Skin epidermis (tissue), 12 donors: ENCODE measurements around the gene PDF.
A peak's percentile ranks its signal among the peaks of the same experiment; 100 is the strongest.

Experiments
- H3K27ac ChIP-seq, 21 experiments: fragments of 200-600 bp; sonication (generic) in 11 of 21; one replicate each; pipeline ENCODE4 v1.5.0; 2020; ENCODE audit warnings: mild to moderate bottlenecking in 3 of 21, inconsistent platforms in 2 of 21, moderate library complexity in 2 of 21
- H3K4me3 ChIP-seq, 7 experiments: fragments of 200-600 bp; sonication (generic) in 2 of 7; one replicate each; pipeline ENCODE4 v1.5.0; 2020; ENCODE audit warnings: inconsistent platforms in 2 of 7, mild to moderate bottlenecking in 2 of 7, moderate library complexity in 1 of 7

PDF gene

DNA sequence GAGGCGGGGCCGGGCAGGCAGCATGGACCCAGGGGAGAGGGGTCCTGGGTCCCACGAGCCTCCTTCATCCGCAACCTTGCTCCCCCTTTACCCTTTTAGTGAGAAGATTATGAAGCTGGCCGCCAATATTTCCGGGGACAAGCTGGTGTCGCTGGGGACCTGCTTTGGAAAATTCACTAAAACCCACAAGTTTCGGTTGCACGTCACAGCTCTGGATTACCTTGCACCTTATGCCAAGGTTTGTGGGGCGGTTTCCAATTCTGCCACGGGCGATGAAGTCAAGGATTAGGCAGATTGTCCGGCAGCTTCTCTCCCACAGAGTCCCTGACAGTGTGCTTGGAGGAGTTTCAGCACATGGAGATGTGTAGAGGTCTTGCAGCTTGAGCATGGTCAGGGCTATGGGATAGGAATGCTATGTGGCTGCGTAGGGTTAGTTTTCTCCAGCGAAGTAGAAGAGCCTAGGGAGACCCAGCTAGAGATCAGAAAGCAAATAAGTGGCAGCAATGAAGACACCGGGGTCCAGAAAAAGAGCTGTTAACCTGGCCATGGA lies 9.8 kb upstream of the PDF start:
- peak overlapping the region; percentile 58 to 96 (median 85) for H3K4me3 ChIP-seq
- H3K27ac ChIP-seq, result peak overlapping the region; percentile 55 to 97 (median 89)

DNA sequence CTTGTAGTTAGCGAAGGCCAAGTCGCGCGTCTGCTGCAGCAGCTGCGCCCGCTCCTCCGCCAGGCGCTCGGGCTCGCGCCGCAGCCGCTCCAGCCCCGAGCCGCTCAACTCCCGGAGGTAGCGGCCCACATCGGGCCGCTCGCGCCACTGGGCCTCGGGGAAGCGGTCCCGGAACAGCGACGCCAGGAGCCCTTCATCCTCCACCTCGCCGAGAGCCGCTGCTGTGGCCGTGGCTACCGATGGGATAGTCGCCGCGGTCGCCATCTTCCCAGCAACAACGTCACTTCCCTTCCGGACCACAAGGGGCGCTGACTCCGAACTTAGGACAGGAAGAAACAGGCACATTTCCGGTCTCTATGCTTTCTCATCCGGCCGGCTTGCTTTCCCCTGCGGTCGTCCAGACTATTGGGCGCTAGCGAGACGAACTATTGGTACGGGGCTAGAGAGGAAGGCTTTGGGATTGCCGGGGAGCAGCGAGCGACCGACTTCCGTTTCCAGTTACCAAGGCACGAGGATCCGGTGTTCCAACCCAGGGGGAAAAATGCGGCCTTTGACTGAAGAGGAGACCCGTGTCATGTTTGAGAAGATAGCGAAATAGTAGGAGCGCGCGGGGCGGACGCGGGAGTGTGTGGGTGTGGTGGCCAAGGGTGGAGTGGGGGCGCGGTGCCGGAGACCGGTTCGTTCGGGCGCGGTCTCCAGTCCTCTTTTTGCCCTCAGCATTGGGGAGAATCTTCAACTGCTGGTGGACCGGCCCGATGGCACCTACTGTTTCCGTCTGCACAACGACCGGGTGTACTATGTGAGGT lies 9.1 kb upstream of the PDF start, which contains the start of the genes COG8 and NIP7:
COG8 (minus strand) TSS at position 276 of the 806 bp plus-strand sequence; CDS start at position 264, 12 bp downstream.
NIP7 (plus strand) TSS at position 484 of the 806 bp plus-strand sequence; CDS start at position 542, 58 bp downstream.
- H3K27ac ChIP-seq, result peak within 1 kb of the TSS; percentile 71 to 97 (median 89)
- peak within 1 kb of the TSS; percentile 58 to 96 (median 85) for H3K4me3 ChIP-seq

DNA sequence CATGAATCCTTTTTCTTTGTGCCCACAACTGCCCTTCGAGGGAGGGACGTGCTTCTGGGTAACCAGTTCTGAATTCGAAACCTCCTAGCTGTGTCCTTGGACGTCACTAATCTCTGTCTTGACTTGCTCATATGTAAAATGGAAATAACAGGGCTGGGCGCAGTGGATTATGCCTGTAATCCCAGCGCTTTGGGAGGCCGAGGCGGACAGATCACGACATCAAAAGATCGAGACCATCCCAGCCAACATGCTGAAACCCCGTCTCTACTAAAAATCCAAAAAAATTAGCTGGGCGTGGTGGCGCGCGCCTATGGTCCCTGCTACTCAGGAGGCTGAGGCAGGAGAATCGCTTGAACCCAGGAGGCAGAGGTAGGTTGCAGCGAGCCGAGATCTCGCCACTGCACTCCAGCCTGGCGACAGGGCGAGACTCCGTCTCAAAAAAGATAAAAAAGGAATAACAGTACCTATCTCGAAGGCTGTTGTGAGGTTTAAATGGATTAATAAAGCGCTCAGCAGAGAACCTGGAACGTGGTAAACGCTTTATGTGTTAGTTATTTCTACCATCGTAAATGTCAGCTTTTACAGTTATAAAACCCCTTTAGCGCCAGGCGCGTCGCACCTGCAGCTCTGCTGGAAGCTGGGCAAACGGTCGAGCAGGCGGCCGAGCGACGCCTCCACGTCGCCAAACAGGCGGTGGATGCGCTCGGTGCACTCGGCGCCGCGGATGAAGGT lies 8.3 kb upstream of the PDF start:
- peak overlapping the region; percentile 58 to 96 (median 85) for H3K4me3 ChIP-seq
- H3K27ac ChIP-seq, result peak overlapping the region; percentile 71 to 97 (median 88)

DNA sequence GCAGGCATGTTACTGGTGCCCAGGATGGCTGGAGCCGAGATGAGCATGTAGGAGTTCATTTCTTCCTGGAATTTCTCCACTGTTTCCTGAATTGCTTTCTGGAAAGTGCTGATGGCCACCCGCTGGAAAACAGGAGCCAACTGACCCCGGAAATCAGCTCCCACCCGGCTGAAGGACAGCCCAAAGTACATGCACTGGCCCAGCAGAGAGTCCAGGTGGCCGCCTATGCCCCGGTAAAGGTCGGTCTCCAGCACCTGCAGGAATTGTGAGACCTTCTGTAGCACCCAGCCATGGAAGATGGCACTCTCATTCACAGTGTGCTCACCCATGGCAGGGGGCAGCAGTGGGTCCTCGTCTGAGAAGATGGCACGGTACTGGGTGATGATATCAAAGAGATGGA lies 4.3 kb upstream of the PDF start:
- Histone ChIP-seq H3K4me3 (no peak overlapping the region), H3K27ac (no peak overlapping the region)

DNA sequence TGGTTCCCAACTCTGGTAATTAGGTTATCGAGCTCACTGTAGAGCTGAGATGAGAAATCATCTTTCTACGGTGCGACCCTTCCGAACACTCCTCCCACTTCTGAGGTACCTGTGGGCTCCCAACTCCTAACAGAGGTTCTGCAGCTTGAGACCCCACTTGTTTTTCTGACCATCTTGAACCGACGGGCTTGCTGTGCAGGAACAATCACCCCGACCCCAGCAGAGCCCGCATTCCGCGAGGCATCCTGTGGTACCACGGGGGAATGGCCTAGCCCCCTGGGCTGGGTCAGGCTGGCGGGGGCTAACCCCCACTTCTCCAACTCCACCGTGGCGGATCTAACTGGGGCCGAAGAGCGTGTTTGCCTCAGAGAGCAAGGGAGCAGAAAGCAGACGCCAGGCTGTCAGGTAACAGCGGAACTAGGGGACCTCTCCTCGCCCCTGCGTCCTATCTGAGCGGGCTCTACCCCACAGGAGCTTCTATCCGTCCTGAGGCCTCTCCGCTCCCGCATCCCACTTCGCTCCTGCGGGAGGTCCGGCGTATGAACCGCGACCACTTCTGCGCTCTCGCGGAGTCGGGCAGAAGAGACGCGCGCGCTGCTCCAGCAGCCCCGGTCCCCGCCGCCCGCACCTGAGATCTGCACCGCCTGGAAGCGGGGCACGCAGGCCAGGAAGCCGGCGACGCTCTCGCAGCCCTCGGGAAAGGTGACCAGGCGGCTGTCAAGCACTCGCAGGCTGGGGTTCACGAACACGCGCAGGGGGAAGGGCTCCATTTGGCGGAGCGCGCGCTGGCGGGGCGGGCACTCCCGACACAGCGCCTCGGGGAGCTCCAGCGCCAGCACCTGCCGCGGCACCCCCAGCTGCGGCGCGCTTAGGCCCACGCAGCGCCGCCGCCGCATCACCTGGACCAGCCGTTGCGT lies 761 bp downstream of the PDF start:
- H3K27ac ChIP-seq, result peak overlapping the region in 20 of 21 experiments; percentile 48 to 97 (median 91)
- H3K4me3 ChIP-seq, result peak overlapping the region; percentile 75 to 100 (median 93)

DNA sequence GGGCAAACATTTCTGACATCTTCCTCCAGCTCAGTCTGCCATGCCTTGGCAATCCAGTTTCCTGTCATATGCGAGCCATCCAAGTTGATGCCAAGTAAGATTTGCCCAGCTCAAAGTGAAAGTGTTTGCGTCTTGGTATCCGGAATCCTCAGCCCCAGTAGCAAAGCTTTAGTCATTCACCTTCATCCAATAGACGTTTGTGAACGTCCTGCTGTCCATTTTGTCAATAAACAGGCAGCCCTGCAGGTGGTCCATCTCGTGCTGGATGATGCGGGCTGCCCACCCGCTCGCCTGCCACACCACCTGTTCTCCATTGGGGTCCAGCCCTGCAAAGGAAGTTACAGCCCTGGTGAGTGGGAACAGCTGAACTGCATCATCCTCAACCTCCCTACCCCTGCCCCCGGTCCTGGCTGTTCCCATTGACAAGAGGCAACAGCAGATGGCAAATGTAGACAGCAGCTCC lies 1.5 kb downstream of the PDF start:
- H3K4me3 ChIP-seq, result peak overlapping the region in 4 of 7 experiments; percentile 93 to 100 (median 98)
- H3K27ac ChIP-seq, result peak overlapping the region in 6 of 21 experiments; percentile 27 to 95 (median 59)

DNA sequence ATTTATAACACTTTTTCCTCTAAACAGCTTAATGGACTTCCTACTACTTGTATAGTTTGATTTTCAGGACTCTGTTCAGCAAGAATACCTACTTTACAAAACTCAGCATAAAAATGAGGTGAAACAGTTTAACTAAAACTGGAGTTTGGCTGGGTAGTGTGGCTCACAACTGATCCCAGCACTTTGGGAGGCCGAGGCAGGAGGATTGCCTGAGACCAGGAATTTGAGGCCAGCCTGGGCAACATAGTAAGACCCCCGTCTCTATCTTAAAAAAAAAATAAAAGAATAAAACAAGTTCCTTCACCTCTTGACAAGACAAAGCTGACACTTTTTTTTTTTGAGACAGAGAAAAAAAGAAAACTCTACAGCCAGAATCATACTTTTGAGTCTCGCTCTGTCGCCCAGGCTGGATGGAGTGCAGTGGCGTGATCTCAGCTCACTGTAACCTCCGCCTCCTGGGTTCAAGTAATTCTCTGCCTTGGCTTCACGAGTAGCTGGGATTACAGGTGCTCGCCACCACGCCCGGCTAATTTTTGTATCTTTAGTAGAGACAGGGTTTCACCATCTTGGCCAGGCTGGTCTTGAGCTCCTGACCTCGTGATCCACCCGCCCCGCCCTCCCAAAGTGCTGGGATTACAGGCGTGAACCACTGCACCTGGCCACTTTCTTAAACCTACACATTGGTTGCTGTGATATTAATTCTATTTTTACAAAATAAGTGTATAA lies 2.6 kb downstream of the PDF start:
- peak overlapping the region in 2 of 21 experiments; percentile 30 to 91 for H3K27ac ChIP-seq

DNA sequence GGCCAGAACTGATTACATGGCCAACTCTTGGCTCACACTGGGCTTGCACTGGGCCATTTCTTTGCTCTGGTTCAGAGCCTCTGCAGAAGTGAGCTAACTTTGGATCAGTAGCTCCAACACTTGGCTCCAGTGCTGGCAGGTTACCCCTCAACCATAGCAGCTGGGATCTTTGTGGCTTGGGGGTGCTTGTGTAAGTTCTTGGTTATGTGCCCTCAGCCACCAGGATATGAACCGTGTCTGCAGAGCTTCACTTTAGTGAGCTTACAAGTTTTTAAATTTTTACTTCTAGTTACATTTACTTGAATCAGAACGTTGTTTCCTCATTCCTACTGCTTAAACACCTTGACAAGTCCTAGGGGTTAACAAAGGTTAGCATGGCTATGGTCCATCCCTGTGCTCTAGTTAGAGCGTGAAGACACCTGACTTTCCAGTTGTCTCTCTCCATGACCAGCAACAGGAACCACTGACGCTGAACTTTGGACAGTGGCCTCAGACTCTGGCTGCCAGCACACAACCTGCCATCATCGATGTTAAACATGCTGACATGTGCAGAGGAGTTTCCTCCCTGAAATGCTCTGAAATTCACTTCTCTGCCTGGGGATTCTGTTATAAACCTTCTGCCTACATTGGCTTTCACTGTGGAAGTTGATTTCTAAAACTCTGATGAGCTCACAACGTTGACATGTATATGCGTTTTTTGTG lies 4.1 kb downstream of the PDF start:
- Histone ChIP-seq H3K27ac (no peak overlapping the region), H3K4me3 (no peak overlapping the region)

More for the DNA sequence above, 2.6 kb downstream of the PDF start:
- no peak overlapping the region for H3K4me3 ChIP-seq

DNA sequence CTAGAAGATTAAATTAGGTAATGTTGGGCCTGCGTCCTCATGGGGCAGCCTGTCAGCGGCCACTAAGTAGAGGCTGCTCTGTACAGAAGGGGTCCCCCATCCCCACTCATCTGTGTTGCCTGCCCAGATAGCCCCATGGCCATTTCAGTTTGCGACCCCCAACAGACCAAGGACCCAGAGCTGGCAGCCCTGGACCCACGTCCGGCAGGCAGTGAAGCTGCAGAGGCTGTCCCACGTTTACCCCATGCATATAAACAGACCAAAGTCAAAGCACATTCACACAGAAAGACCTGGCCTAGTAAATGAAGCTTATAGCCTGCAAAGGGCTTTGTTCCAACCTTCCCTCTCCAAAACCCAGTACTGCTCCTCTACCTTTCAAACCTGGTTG lies 4.6 kb downstream of the PDF start:
- Histone ChIP-seq H3K4me3 (no peak overlapping the region), H3K27ac (no peak overlapping the region)

DNA sequence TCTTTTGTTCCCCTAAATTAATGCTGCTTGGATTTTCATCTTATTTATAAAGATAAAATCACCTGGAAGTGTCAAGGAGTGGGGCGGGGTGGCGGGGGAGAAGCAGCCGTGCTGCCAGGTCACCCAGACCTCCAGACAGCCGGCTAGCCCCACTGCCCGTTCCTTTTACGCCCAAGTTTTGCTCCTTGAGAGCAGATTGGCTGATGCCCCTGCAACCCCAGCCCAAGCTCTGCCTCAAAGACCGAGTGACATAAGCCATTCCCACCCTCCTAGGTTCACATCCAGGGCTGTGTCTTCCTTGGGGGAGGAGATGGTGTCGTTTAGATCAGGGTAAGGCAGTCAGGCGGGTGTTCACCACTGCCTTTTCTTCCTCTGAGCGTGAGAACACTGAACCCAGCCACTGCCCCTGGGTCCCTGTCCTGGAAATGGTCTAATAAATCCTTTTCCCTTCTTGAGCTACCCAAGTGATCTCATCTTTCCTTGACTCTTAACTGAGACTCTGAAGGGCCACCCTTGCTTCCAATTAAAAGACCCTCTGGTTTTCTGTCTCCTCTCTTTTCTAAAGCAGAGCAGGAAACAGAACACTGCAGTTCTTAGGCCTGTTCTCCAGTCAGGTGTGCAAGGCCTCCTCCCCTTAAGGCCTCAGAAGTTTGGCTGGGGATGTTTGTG lies 5.7 kb downstream of the PDF start:
- no peak overlapping the region for H3K27ac ChIP-seq
- H3K4me3 ChIP-seq, result no peak overlapping the region

DNA sequence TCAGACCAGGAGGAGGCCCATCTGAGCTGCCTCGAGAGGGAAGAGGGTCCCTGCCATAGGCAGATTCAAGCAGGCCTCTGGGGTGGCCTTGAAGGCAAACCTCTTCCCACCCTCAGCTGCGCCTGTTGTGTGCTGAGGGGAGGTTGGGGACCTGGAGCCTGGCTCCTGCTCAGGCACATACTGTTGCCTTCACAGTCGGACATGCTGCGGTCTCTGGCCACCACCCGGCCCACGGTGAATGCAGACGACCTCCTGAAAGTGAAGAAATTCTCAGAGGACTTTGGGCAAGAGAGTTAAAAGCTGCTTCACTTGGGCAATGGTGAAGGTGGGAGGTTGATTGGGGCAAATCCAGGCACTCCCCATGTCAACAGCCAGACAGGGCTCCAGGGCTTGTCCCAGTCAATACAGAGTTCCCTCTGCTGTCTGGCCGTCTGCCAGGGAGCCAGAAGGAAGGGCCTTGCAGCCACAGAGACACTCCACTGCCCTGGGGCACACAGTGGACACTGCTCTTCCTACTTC lies 6.3 kb downstream of the PDF start:
- H3K27ac ChIP-seq, result no peak overlapping the region
- H3K4me3 ChIP-seq, result no peak overlapping the region

DNA sequence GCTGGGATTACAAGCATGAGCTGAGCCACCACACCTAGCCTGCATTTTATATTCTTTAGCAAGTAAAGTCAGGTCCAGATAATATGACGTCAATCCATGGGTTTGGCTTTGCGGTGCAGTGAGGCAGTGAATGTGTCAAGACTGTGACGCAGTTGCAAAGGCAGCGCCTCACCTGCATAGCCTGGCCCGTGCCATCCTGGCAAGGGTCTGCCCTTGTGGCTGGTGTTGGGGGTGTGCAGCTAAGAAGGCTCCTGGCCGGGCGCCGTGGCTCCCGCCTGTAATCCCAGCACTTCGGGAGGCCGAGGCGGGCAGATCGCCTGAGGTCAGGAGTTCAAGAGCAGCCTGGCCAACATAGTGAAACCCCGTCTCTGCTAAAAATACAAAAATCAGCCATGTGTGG lies 7.0 kb downstream of the PDF start:
- H3K27ac ChIP-seq, result no peak overlapping the region
- no peak overlapping the region for H3K4me3 ChIP-seq

DNA sequence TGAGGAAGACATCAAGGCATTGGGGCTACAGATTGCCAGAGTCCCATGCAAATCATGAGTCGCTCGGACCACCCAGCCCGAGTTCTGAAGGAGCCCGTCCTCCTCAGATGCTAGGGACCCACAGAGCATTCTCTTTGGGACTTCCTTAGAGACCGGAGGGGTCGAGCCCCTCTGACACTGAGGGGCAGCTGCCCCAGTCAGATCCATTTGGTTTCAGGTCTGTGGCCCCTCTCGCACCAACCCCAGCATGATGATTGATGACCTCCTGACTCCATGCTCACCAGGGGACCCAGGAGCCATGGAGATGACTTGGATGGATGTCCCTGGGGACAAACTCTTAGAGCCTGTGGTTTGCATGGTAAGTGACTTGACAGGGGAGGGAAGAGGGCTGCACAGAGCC lies 8.0 kb downstream of the PDF start:
- no peak overlapping the region for H3K4me3 ChIP-seq
- H3K27ac ChIP-seq, result peak overlapping the region in 1 of 21 experiments; percentile 31

DNA sequence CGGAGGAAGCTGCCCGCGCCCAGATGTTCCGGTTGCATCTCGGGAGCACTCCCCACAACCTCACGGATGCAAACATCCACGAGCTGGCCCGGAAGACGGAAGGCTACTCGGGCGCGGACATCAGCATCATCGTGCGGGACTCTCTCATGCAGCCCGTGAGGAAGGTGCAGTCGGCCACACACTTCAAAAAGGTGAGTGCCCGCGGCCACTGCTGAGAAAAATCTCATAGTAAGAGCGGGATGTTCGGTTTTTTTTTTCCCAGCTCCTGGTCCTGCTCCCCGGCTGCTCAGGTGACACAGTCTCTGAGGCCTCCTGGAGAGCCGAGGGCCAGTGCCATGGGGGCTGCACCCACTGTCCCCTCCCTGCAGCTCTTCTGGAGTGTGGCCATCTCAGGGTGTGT lies 9.3 kb downstream of the PDF start:
- no peak overlapping the region for H3K27ac ChIP-seq
- no peak overlapping the region for H3K4me3 ChIP-seq

DNA sequence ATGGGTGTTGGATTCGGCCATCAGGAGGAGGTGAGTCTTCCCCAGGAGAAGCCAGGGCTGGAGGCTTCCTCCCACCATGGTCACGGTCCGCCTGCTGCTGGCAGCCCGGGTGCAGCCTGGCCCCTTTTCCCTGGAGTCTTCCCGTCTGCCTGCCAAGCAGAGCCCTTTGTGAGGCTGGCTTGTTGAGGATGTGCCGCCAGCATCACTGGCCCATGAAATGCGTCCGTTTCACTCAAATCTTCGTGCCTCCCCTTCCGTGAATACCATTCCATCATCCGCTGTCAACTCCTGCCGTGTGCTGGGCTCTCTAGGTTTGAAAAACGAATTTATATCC lies 9.7 kb downstream of the PDF start:
- no peak overlapping the region for H3K27ac ChIP-seq
- H3K4me3 ChIP-seq, result no peak overlapping the region

DNA sequence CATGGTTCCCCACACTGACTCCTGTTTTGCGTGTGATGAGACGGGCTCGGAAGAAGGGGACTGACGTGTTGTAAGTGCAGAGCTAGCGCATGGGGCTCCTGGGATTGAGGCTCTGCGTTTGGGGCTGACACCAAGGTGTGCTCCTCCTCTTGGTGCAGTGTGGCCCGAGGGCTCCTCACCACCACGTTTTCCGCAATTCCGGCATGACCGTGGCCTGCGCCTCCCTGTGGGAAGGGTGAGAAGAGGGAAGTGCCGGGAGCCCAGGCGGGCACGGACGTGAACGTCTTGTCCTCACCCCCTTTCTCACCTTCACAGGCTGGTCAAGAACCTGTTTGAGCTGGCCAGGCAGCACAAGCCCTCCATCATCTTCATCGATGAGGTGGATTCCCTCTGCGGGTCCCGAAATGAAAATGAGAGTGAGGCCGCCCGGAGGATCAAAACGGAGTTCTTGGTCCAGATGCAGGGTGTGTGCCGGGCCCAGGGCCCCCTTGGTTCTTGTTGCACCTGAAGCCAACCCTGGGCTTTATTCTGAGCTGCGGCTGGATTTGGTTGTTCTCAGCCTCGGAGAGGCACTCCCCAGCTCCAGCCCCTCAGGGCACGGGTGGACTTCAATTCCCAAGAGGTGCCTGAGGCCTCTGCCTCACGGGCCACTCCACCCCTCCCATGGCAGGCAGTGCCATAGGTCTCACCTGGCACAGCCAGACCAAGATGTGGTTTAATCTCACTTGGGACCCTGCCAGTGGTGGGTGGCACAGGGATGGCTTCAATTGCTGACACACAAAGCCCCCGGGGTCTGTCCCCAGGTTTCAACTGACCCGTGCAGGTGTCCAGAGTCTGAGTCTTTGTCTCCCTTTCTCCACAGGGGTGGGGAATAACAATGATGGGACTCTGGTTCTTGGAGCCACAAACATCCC lies 10.3 kb downstream of the PDF start:
- no peak overlapping the region for H3K4me3 ChIP-seq

More for the DNA sequence above, 10.3 kb downstream of the PDF start:
- no peak overlapping the region for H3K27ac ChIP-seq
